HG02588 (cell line): ENCODE measurements around the gene CCL1.
"Not testable (repeated sequence)": the region's sequence is repeated elsewhere in the genome, so short reads cannot be mapped to it uniquely, and the experiment has no call there.

Experiments used
- ATAC-seq: cut with Tn5 transposase; IDR thresholded peaks from one replicate; pipeline ENCODE4 v1.9.1; 2021; ENCODE audit warnings: mild to moderate bottlenecking, moderate library complexity; ENCODE audit not compliant: unreplicated experiment

The CCL1 gene

DNA sequence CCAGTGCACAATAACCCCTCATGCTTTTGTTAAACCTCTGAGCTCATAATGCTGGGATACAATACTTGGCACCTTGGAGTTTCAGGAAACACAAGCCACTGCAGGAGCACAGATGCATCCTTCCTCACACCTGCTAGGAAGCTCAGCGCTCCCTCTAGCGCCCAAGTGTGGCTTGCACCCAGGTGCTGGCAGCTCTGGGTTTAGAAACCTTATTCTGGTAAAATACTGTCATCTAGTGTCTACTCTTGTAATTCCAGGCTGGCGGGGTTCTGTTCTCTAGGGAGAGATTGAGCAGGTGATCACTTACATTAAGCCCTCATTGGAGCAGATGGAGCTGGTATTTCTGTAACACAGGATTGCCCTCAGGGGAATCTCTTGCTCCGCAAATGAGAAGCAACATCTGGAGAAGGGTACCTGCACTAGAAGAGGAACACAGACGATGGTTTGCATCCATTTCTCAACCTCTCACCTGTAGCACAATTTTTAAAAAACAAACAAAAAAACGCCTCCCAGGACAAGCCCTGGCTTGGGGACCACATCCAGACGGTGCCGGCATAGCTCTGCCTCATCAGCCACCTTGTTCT lies 1.5 kb downstream of the CCL1 start:
- ATAC-seq, result no peak

DNA sequence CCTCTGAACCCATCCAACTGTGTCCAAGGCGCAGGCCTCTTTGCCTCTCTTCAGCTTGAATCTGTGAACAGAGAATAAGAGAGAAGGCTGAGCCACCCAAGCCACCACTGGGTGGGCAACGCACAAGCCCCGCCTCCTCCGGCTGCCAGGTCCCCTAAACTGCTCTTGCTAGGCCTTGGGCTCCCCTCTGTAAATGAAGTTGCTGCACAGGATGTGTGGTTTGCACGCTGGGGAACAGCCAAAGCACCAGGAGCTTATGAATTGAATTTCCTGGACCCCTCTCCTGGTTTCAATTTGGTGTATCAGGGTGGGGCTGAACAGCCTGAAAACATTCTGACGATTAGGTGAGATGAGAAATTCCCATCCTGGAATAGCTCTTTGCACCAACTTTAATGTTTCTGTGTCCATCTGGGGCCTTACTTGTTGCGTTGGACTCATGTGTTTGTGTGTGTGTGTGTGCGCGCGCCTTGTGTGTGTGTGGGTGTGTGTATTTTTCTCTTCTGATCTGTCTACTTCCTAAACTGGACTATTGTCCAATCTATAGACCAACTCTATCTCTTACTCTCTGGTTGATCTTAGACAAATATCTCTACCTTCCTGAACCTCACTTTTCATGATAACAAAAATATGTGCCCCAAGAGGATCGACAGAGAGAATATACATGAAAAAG lies 2.3 kb downstream of the CCL1 start:
- no peak for ATAC-seq

DNA sequence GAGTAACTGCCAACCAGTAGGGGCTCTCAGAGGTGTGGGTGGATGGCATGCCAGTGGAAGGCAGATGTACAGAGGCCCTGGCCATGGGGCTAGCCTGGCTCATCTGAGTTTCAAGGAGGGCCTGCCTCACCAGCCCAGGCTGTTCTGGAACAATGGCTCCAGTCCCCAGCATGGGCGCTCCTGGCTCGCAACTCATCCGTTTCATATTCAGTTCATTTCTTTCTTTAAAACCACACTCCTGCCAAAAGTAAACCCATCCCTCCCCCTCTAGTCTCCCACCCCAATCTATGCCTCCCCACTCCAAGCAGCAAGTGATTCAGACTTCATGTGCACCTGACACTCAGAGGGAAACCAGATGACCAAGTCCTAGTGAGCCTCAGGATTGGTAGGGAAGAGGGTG lies 4.4 kb downstream of the CCL1 start:
- no peak for ATAC-seq

DNA sequence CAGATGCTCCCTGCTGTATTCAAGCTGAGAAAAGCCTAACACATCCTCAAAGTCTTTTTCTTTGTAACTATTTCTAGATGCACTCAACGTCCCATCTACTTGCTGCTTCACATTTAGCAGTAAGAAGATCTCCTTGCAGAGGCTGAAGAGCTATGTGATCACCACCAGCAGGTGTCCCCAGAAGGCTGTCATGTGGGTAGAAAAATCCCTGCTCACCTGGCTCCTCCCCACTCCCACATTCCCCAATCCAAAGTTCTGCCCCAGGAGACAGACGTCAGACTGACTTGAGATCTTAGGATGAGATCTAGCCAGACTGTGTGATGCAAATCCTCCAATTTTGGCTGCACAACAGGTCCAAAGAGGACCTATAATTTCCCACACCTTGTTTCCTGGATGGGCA lies 5.6 kb downstream of the CCL1 start:
- ATAC-seq, result no peak

DNA sequence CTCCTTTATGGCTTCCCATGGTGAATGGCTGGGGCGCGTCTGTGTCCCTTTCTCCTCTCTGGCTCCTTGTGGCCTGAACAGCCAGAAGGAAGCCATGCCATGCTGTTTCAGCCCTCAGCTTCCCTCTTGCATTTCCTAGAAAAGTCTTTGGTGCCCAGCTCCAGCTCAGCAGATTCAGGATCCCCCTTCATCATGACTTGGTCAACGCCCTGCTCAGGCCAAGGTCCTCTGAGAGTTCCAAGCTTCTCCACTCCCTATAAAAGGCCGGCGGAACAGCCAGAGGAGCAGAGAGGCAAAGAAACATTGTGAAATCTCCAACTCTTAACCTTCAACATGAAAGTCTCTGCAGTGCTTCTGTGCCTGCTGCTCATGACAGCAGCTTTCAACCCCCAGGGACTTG lies 6.8 kb downstream of the CCL1 start, which contains the start of gene CCL13:
TSS of gene CCL13 (plus strand) at position 287 of the 400 bp plus-strand sequence. CDS start at position 334, 47 bp downstream.
- no peak for ATAC-seq

DNA sequence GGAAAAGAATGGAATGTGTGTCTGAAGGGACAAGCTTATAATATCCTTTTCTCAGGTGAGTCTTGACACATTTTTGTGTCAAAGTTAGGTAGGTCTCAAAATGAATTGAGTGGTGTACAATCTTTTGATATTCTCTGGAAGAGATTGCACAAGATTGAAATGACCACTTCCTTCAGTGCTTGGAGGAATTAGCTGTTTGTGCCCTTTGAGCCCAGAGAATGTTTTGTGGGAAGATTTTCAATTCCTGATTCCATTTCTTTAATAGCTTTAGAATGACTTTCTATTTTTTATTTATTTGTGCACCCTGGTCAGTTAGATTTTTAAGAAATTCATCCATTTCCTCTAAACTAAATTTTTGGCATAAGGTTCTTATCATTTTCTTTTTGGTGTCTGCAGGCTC lies 8.4 kb downstream of the CCL1 start:
- ATAC-seq, result no peak

DNA sequence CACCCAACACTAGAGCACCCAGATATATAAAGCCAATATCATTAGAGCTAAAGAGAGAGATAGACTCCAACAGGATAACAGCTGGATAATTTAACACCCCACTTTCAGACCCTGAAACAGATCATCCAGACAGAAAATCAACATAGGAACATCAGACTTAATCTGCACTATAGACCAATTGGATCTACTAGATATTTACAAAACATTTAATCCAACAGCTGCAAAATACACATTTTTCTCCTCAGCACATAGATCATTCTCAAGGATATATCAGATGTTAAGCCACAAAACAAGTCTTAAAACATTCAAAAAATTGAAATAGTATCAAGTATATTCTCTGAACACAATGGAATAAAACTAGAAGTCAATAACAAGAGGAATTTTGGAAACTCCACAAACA lies 10.8 kb downstream of the CCL1 start:
- no peak for ATAC-seq

DNA sequence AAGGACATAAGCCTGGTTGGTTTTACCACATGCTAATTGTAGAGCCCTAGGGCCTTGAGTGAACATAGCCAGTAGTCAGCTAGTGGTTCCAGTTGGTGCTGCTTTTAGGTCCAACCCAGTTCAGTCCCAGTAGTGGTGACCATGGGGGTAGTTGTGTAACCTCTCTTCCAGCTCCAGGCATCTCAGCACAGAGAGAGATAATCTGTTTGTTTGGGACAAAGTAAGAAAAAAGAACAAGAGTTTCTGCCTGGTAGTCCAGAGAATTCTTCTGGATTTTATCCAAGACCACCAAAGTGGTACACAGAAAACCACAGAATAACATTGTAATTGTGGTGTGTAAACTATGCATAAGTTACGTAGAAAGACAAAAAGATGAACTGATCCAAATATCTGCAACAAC lies 11.9 kb downstream of the CCL1 start:
- no peak for ATAC-seq

DNA sequence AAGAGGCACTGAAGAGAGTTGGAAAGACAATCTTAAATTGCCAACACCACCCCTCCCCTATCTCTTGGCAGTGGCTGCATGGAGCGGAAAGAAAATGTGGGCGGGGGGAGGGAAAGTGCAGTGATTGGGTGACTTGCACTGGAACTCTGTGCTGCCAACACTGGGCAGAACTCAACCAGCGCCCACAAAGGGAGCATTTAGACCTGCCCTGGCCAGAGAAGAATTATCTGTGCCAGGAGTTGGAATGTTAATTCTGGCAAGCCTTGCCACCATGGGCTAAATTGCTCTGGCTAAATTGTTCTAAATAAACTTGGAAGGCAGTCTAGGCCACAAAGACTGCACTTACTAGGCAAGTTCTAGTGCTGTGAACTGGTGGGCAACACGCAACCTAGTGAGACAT lies 13.3 kb downstream of the CCL1 start:
- no peak for ATAC-seq

DNA sequence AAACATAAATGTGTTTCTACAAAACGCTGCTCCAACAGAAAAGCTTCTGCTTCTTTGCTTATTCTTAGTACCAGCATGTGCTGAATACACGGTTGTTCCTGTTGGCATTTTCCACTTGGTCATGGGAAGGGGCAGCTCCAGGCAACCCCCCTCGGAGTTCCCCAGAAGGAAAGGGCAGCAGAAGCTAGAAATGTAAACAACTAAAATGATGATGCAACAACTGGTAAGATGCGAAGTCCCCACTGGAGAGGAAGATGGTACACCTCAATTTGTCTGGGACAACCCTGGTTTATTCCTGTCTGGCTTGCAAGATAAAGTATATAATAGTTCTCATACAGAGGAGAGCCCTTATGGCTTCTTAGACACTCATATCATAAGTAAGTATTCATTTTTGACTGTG lies 16.0 kb downstream of the CCL1 start:
- ATAC-seq, result no peak

DNA sequence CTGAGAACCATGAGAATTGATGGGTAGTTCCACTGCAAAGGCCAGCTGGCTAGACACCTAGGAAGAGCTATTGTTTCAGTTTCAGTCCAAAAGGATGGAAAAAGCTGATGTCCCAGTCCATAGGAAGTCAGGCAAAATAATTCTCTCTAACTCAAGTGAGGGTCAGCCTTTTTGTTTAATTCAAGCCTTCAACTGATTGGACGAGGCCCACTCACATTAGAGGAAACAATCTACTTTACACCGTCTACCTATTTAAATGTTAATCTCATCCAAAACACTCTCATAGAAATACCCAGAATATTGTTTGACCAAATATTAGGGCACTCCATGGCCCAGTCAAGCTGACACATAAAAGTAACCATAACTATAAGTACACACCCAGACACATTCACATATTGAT lies 21.1 kb downstream of the CCL1 start:
- no peak for ATAC-seq

DNA sequence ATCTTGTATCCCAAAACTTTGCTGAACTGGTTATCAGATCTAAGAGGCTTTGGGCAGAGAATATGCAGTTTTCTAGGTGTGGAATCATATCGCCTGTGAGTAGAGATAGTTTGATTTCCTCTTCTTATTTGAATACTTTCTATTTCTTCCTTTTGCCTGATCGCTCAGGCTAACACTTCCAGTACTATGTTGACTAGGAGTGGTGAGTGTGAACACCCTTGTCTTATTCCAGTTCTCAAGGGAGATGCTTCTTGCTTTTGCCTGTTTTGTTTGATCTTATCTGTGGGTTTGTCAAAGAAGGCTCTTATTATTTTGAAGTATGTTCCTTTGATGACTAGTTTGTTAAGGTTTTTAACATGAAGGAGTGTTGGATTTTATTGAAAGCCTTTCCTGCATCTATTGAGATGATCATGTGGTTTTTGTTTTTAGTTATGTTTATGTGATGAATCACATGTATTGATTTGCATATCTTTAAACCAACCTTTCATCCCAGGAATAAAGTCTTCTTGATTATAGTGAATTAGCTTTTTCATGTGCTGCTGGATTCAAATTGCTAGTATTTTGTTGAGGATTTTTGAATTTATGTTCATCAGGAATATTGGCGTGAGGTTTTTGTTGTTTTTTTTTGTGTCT lies 23.8 kb downstream of the CCL1 start:
- ATAC-seq, result no peak

DNA sequence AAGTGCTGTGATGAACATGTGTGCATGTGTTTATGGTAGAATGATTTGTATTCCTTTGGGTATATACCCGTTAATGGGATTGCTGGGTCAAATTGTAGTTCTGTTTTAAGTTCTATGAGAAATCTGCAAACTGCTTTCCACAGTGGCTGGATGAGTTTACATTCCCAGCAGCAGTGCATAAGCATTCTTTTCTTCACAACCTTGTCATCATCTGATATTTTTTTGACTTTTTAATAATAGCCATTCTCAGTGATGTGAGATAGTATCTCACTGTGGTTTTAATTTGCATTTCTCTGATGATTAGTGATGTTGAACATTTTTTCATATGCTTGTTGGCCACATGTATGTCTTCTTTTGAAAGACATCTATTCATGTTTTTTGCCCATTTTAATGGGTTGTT lies 25.3 kb downstream of the CCL1 start:
- no peak for ATAC-seq

DNA sequence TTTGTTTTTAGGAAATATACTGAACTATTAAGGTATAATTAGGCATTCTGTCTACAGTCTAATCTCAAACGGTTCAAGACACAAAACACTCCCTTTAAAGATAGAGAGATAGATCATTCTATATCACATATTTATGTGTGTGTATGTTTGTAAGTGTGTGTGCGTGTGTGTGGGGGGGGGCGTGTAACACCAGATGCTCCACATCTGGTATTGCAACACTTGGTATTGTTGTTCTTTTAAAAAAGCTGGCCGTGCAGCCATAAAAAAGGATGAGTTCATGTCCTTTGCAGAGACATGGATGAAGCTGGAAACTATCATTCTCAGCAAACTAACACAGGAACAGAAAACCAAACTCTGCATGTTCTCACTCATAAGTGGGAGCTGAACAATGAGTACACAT lies 35.5 kb downstream of the CCL1 start:
- ATAC-seq, result not testable (repeated sequence)

DNA sequence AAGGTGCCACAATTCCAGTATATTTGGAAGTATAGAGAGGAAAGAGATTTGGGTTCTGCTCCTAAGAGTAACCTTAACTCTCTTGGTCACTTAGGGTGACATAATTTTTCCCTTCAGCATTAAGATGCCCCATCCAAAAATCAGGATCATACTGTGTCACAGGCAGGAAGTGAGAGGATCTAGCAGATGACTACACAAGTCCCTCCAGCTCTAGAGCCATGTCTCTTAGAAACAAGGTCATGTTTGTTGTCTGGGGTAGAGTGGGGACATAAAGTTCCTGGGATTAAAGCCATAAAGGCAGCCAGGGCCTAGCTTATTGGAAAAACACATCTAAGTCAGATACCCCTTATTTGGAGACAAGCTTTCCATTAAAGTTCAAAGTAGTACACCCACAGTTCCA lies 41.1 kb downstream of the CCL1 start:
- no peak for ATAC-seq

DNA sequence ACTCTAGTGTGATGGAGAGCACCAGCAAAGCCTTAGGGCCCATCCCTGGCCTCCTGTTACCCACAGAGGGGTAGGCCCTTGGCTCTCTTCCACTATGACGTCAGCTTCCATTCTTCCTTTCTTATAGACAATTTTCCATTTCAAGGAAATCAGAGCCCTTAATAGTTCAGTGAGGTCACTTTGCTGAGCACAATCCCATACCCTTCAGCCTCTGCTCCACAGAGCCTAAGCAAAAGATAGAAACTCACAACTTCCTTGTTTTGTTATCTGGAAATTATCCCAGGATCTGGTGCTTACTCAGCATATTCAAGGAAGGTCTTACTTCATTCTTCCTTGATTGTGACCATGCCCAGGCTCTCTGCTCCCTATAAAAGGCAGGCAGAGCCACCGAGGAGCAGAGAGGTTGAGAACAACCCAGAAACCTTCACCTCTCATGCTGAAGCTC lies 44.0 kb downstream of the CCL1 start, which contains the start of gene CCL8:
TSS of gene CCL8 (plus strand) at position 397 of the 445 bp plus-strand sequence. CDS start 67 bp downstream, outside the sequence.
- no peak for ATAC-seq

DNA sequence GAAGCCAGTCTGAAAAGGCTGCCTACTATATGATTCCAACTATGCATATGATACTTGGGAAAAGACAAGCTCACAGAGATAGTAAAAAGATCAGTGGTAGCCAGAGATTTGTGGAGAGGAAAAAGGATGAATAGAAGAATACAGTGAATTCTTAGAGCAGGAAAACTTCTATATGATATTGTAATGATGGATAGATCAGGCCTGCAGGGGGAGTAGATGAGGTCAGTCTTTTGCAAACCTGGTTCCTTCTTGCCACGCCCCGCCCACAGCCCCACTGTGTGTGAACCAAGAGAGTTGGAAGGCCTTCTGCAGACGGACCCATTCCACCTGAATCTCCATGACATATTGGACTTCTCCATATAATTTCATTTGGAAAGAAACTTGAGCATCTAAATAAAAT lies 44.6 kb downstream of the CCL1 start:
- no peak for ATAC-seq

DNA sequence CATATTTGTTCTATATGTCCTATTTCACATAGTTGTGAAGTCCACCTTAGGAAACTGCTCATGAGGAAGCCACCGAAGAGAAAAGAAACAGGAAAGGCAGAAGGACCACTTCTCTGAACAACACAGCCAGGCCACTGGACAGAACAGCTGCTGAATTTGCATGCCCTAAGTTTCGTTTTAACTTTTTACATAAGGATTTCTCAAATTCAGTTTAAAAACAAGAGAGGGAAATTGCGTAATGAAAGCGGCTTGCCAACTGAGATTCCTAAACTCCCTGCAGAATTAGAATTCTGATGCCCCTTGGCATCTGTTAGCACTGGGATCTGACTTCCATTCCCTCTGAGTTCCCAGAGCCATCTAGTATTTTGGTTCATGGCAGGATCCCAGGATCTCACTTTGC lies 48.8 kb downstream of the CCL1 start:
- ATAC-seq, result no peak

DNA sequence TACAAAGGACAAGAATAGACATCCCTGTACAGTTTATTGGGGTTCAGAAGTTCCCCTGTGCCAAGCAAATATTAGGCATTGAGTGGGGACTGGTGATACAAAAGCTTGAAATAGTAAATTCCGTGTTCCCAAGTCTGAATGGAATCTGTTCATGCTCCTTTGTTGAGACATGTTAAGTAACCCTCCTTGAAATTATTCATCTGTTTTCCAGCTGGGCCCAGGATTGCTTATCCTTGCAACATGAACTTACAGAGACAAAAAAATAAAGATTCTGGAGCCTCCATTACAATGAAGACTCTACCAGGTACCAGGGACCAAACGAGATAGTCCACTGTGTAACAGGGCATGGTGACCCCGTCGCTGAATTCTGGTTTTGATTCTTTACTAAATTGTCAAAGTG lies 49.9 kb downstream of the CCL1 start:
- ATAC-seq, result no peak

DNA sequence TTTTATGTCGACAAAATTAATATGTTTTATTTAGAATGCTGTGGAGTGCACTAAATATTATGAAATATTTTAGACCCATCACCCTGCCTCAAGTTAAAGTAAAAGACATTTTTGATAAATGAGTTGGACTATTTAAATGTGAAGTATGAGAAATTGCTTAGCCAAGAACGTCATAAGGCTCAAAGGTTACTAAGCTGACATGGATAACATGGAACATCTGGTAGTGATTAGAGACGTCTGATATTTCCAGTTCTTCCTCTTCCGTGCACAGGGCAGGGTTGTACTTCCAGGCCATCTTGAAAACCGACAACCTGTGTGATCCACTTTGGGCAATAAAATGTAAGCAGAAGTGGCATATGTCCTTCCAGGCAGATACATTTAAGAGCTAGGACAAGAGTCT lies 51.0 kb downstream of the CCL1 start:
- no peak for ATAC-seq

DNA sequence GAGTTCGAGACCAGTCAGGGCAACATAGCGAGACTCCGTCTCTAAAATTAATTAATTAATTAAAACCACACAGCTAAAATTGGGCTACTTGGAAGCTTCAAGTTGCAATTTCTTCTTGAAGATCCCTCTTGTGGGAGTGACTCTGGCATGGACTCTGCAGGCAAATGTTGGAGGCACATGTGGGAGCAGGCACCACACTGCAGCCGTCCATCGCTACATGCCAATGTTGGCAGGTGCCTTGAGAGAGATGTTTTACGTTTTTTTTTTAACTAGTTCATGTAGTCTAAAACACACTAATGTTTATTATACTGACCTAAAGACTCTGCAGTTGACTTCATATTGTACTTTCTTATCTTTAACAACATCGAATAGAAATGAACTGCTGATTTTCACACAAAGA lies 51.7 kb downstream of the CCL1 start:
- ATAC-seq, result no peak
